BE2C (cell line): Measurements from ENCODE around the gene IWS1.
"Not testable (repeated sequence)": the region's sequence is repeated elsewhere in the genome, so short reads cannot be mapped to it uniquely, and the experiment has no call there.

Experiments
- DNase-seq: peaks from one replicate; pipeline ENCODE4 v3.0.0-alpha.2; 2020
- H3K27me3 ChIP-seq: fragments of 250-450 bp; sonication (Bioruptor Pico); 2 replicates; pipeline ENCODE4 v1.5.1; 2020; ENCODE audit warnings: mild to moderate bottlenecking
- H3K36me3 ChIP-seq: fragments of 250-450 bp; sonication (Bioruptor Pico); 2 replicates; pipeline ENCODE4 v1.5.1; 2020; ENCODE audit warnings: mild to moderate bottlenecking
- H3K4me1 ChIP-seq: fragments of 250-450 bp; sonication (Bioruptor Pico); 2 replicates; pipeline ENCODE4 v1.5.1; 2020
- H3K4me3 ChIP-seq: 2 replicates; pipeline ENCODE4 v1.5.1; 2011; ENCODE audit warnings: low read depth, low read length
- H3K9me3 ChIP-seq: fragments of 250-450 bp; sonication (Bioruptor Pico); 2 replicates; pipeline ENCODE4 v1.5.1; 2020
- TF ChIP-seq, protein P1 (sequence below): IDR thresholded peaks from 2 replicates; pipeline ENCODE4 v1.5.1; 2012; ENCODE audit warnings: mild to moderate bottlenecking, low read depth, low read length

IWS1 gene

DNA sequence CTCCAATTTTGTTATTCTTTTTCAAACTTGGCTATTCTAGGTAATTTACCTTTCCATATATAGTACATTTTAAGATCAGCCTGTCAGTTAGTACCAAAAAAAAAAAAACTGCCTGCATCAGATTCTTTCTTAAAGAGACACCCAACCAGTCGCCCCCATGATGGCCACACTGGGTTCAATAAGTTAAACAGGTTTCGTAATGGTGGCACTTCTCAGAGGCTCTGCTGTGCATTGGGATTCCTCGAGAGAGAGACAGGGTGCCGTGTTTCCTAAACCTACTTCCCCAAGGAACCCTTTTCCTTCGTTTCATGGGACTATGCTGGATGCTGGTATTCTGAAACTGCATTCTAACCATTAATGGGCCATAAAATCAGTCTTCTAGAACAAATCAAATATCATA, 46.6 kb upstream of the IWS1 start:
- DNase-seq: no peak
- TF ChIP-seq, protein P1, sequence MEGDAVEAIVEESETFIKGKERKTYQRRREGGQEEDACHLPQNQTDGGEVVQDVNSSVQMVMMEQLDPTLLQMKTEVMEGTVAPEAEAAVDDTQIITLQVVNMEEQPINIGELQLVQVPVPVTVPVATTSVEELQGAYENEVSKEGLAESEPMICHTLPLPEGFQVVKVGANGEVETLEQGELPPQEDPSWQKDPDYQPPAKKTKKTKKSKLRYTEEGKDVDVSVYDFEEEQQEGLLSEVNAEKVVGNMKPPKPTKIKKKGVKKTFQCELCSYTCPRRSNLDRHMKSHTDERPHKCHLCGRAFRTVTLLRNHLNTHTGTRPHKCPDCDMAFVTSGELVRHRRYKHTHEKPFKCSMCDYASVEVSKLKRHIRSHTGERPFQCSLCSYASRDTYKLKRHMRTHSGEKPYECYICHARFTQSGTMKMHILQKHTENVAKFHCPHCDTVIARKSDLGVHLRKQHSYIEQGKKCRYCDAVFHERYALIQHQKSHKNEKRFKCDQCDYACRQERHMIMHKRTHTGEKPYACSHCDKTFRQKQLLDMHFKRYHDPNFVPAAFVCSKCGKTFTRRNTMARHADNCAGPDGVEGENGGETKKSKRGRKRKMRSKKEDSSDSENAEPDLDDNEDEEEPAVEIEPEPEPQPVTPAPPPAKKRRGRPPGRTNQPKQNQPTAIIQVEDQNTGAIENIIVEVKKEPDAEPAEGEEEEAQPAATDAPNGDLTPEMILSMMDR: no peak
- Histone ChIP-seq H3K4me3 (no peak overlapping the region), H3K9me3 (no peaks in the 10 kb centered on the region), H3K27me3 (no peaks in the 10 kb centered on the region), H3K36me3 (no peaks in the 10 kb centered on the region), H3K4me1 (no peaks in the 10 kb centered on the region)

DNA sequence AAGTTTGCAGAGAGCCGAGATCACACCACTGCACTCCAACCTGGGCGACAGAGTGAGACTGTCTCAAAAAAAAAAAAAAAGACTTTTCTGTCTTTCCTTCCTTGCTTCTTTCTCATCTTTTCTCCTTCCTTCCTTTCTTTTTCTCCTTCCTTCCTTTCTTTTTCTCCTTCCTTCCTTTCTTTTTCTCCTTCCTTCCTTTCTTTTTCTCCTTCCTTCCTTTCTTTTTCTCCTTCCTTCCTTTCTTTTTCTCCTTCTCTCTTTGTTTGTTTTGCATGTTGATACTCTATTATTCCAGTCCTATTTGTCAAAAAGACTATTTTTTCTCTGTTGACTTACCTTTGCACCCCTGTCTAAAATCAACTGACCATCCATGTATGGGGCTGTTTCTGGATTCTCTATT, 46.1 kb upstream of the IWS1 start:
- H3K4me1 ChIP-seq, H3K27me3 ChIP-seq, H3K9me3 ChIP-seq, DNase-seq, H3K36me3 ChIP-seq, H3K4me3 ChIP-seq: not testable (repeated sequence)

DNA sequence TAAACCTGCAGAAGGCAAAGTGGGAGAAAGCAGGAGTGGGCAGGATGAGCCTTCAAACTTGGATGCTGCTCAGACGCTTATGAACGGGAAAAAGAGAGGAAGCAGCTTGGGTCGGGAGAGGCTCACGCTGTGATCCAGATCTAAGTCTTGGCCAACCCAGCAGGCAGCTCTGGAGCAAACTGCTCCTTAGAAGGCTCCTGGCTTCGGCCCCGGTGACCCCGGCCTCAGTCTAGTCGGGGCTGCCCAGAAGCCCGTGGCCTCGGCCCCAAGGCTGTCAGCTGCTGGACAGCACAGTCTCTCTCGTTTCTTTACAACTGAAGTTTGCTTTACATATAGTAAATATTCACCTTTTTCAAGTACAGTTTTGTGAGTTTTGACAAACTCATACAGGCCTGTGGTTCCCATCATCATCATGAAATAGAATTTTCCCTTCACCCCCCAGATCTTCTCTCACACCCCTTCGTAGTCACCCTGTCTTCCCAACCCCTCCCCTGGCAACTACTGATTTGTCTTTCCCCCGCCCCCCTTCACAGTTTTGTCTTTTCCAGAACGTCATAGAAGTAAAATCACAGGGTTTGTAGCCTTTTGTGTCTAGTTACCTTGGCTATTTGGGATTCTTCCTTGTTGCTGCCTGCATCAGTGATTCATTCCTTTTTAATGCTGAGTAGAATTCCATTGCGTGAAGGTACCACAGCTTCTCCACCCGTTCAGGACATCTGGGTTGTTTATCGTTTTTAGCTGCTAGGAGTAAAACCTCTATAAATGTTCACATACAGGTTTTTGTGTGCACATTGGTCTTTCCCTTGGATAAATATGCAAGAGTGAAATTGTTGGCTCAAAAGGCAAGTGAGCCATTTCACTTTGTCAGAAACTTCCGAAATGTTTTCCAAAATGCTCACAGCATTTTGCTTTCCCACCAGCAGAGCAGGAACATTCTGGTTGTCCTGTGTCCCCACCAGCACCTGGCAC, 44.3 kb upstream of the IWS1 start:
- DNase-seq: no peak
- TF ChIP-seq, protein P1: no peak
- H3K4me3 ChIP-seq: no peak overlapping the region
- H3K4me1 ChIP-seq: no peaks in the 10 kb centered on the region
- H3K36me3 ChIP-seq: no peaks in the 10 kb centered on the region
- no peaks in the 10 kb centered on the region for H3K27me3 ChIP-seq
- no peaks in the 10 kb centered on the region for H3K9me3 ChIP-seq

DNA sequence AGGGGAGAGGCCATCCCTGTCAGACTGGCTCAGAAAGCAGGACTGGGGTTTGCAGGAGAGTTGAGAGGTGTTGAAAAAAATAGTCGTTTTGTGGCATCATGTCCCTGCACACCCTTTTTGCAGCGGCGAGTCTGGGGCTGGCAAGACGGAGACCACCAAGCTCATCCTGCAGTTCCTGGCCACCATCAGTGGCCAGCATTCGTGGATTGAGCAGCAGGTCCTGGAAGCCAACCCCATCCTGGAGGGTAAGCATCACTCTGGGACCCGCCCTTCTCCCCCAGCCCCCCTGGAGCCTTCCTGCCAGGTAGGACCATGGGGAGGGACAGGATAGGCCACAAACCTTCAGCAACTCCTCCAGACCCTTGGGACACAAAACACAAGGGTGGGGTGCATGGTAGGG, 43.4 kb upstream of the IWS1 start:
- no peak for DNase-seq
- H3K27me3 ChIP-seq: no peaks in the 10 kb centered on the region
- H3K4me1 ChIP-seq: no peaks in the 10 kb centered on the region
- TF ChIP-seq, protein P1: no peak
- H3K36me3 ChIP-seq: no peaks in the 10 kb centered on the region
- H3K4me3 ChIP-seq: no peak overlapping the region
- no peaks in the 10 kb centered on the region for H3K9me3 ChIP-seq

DNA sequence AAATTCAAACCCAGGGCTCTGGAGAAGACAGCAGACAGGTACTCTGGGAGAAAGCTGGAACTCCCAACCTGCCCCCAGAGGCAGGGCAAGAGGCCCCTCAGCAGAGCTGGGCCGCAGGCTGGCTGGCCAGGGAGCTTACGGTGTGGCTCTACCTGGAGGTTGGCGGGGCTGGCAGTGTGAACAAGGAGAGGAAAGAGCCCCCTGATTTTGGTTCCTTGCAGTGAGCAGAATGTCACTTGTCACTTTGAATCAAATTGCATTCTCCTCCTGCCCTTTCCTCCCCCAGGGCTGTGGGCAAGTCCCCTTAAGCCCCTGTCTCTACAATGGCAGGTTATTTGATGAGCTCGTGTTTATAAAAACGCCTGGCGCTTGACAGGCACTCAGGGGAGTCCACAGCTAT, 41.8 kb upstream of the IWS1 start:
- Histone ChIP-seq H3K4me1 (no peaks in the 10 kb centered on the region), H3K27me3 (no peaks in the 10 kb centered on the region), H3K9me3 (no peaks in the 10 kb centered on the region), H3K36me3 (no peaks in the 10 kb centered on the region), H3K4me3 (no peak overlapping the region)
- DNase-seq: no peak
- TF ChIP-seq, protein P1: no peak

DNA sequence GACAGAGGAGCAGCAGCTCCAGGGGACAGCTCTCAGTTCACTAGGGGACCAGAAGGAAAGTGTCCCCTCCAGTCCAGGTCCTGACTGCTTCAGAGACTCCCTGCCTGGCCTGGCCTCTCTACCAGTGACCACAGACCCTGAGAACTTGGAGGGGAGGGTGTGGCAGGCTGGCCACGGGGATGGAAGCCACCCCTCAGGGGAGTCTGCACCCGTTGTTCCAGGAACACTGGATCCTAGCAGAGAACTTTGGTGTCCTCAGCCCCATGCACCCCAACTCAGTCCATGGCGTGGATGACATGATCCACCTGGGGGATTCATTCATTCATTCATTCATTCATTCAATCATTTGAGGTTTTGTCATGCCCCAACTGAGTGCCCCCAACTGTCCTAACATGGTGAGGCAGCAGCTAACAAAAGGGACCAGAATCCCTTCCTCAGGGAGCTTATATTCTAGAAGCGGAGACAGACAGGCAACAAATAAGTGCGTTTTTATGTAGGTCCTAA, 41.1 kb upstream of the IWS1 start:
- Histone ChIP-seq H3K27me3 (no peaks in the 10 kb centered on the region), H3K9me3 (no peaks in the 10 kb centered on the region), H3K36me3 (no peaks in the 10 kb centered on the region), H3K4me3 (no peak overlapping the region), H3K4me1 (no peaks in the 10 kb centered on the region)
- TF ChIP-seq, protein P1: no peak
- no peak for DNase-seq
